22Rv1 (cell line): Measurements from ENCODE around the gene RAB11B.

ENCODE experiments used
- ZFX ChIP-seq: fragments of 450-650 bp; IDR thresholded peaks from 2 replicates; pipeline ENCODE4 v1.6.1; 2017; ENCODE audit warnings: antibody characterized with exemption, borderline replicate concordance
- TF ChIP-seq, protein P1 (sequence below): fragments of 450-650 bp; IDR thresholded peaks from 2 replicates; pipeline ENCODE4 v1.5.1; 2017; ENCODE audit warnings: mild to moderate bottlenecking

DNA sequence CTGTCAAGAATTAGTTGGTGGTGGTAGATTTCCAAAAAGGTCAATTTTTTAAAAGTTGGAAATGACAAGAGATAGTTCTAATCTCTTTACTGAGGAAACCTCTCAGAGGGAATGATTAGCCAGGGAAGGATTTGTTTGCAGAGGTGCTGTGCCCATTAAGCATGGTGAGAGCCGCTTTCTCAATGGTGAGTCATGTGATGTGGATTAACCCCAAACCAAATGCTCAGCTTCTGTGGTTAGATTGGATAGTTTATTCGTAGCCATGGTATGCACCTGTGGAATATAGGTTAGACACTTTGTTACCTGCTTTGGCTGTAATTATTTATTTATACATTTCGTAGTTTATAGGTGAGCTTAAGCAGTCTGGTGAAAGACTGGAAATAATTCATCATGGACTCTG is 61.7 kb downstream of the RAB11B start:
- TF ChIP-seq, protein P1, sequence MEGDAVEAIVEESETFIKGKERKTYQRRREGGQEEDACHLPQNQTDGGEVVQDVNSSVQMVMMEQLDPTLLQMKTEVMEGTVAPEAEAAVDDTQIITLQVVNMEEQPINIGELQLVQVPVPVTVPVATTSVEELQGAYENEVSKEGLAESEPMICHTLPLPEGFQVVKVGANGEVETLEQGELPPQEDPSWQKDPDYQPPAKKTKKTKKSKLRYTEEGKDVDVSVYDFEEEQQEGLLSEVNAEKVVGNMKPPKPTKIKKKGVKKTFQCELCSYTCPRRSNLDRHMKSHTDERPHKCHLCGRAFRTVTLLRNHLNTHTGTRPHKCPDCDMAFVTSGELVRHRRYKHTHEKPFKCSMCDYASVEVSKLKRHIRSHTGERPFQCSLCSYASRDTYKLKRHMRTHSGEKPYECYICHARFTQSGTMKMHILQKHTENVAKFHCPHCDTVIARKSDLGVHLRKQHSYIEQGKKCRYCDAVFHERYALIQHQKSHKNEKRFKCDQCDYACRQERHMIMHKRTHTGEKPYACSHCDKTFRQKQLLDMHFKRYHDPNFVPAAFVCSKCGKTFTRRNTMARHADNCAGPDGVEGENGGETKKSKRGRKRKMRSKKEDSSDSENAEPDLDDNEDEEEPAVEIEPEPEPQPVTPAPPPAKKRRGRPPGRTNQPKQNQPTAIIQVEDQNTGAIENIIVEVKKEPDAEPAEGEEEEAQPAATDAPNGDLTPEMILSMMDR, result no peak
- no peak for TF ChIP-seq ZFX
